ENCODE data around the gene EFHB. TPM values are rescaled to one million over a fixed set of nuclear protein-coding genes. Genes with fewer than 3 reads are reported as not detected.

Gene EFHB
- total and polyA plus RNA-seq, 2 of the 13 experiments (the other 11 are each of a cell fraction or from before 2014, with no cell fraction given), result 0.15 to 0.42 TPM

DNA sequence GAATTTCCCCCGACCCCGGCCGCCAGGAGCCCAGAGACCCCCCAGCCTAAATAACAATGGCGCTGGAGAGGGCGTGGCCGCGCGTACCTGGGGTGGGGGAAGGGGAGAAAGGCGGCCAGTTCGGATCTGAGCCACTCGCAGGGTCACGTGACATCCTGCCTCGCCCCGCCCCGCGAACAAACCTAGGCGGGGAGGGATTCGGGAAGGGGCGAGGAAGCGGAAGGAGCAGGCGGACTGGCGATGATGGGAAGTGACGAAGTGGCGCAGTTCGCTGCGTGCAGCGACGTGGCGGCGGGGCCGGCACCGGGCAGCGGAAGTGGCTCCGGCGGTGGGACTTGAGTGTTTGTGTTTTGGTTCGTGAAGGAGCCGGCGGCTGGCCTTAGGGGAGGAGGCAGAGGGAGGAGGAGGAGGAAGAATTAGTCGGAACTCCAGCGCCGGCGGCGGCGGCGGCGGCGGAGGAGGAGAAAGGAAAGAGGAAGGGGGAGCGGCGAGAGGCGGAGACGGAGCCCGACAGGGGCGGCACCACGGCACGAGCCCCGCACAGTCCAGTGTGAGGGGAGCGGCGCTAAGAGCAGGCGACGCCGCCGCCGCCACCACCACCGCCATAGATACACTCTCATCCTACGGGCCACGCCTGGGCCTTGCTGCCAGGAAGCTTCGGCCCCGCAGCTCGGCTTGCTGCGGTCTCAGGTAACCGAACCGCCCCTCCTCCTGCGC, 13.0 kb upstream of the EFHB start, which contains the start of gene RAB5A (continued):
- TF ChIP-seq, protein P1, sequence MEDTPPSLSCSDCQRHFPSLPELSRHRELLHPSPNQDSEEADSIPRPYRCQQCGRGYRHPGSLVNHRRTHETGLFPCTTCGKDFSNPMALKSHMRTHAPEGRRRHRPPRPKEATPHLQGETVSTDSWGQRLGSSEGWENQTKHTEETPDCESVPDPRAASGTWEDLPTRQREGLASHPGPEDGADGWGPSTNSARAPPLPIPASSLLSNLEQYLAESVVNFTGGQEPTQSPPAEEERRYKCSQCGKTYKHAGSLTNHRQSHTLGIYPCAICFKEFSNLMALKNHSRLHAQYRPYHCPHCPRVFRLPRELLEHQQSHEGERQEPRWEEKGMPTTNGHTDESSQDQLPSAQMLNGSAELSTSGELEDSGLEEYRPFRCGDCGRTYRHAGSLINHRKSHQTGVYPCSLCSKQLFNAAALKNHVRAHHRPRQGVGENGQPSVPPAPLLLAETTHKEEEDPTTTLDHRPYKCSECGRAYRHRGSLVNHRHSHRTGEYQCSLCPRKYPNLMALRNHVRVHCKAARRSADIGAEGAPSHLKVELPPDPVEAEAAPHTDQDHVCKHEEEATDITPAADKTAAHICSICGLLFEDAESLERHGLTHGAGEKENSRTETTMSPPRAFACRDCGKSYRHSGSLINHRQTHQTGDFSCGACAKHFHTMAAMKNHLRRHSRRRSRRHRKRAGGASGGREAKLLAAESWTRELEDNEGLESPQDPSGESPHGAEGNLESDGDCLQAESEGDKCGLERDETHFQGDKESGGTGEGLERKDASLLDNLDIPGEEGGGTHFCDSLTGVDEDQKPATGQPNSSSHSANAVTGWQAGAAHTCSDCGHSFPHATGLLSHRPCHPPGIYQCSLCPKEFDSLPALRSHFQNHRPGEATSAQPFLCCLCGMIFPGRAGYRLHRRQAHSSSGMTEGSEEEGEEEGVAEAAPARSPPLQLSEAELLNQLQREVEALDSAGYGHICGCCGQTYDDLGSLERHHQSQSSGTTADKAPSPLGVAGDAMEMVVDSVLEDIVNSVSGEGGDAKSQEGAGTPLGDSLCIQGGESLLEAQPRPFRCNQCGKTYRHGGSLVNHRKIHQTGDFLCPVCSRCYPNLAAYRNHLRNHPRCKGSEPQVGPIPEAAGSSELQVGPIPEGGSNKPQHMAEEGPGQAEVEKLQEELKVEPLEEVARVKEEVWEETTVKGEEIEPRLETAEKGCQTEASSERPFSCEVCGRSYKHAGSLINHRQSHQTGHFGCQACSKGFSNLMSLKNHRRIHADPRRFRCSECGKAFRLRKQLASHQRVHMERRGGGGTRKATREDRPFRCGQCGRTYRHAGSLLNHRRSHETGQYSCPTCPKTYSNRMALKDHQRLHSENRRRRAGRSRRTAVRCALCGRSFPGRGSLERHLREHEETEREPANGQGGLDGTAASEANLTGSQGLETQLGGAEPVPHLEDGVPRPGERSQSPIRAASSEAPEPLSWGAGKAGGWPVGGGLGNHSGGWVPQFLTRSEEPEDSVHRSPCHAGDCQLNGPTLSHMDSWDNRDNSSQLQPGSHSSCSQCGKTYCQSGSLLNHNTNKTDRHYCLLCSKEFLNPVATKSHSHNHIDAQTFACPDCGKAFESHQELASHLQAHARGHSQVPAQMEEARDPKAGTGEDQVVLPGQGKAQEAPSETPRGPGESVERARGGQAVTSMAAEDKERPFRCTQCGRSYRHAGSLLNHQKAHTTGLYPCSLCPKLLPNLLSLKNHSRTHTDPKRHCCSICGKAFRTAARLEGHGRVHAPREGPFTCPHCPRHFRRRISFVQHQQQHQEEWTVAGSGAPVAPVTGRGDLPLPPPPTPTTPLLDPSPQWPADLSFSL (CRISPR knock-in tag; IDR thresholded peaks at IDR 0.05), result no peak
- TF ChIP-seq ZSCAN25 (CRISPR knock-in tag; IDR thresholded peaks at IDR 0.05) (peak; percentile 17; the same call in 1 of the 2 replicates), ARNT2 (CRISPR knock-in tag; IDR thresholded peaks at IDR 0.05; ENCODE audit: low read depth) (peak; percentile 59; the same call in 1 of the 2 replicates), ZNF350 (CRISPR knock-in tag; IDR thresholded peaks at IDR 0.05; ENCODE audit: borderline replicate concordance, low read depth) (0 out of 2 replicates have a peak, but pooled peaks have one; percentile 42), ZNF530 (CRISPR knock-in tag; IDR thresholded peaks at IDR 0.05; ENCODE audit: low read depth) (no peak), AKNA (CRISPR knock-in tag; IDR thresholded peaks at IDR 0.05; ENCODE audit: borderline replicate concordance) (no peak; the same call in 1 of the 2 replicates), ZNF674 (CRISPR knock-in tag; IDR thresholded peaks at IDR 0.05; ENCODE audit: low read depth) (0 out of 2 replicates have a peak, but pooled peaks have one; percentile 53), TRAFD1 (CRISPR knock-in tag; IDR thresholded peaks at IDR 0.05; ENCODE audit: borderline replicate concordance) (peak; percentile 68; the same call in 1 of the 2 replicates)
- TF ChIP-seq, protein P2, sequence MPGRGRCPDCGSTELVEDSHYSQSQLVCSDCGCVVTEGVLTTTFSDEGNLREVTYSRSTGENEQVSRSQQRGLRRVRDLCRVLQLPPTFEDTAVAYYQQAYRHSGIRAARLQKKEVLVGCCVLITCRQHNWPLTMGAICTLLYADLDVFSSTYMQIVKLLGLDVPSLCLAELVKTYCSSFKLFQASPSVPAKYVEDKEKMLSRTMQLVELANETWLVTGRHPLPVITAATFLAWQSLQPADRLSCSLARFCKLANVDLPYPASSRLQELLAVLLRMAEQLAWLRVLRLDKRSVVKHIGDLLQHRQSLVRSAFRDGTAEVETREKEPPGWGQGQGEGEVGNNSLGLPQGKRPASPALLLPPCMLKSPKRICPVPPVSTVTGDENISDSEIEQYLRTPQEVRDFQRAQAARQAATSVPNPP (CRISPR knock-in tag; IDR thresholded peaks at IDR 0.05), result no peak
- TF ChIP-seq, protein P3, sequence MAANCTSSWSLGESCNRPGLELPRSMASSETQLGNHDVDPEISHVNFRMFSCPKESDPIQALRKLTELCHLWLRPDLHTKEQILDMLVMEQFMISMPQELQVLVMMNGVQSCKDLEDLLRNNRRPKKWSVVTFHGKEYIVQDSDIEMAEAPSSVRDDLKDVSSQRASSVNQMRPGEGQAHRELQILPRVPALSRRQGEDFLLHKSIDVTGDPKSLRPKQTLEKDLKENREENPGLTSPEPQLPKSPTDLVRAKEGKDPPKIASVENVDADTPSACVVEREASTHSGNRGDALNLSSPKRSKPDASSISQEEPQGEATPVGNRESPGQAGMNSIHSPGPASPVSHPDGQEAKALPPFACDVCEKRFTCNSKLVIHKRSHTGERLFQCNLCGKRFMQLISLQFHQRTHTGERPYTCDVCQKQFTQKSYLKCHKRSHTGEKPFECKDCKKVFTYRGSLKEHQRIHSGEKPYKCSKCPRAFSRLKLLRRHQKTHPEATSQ (CRISPR knock-in tag; IDR thresholded peaks at IDR 0.05; ENCODE audit: borderline replicate concordance), result no peak; the same call in 1 of the 2 replicates

Measured in HepG2 (cell line).